Sigmoid colon (tissue), 7 donors: ENCODE measurements around the gene HOXA11. TPM values are rescaled to one million over a fixed set of nuclear protein-coding genes. Genes with fewer than 3 reads are reported as not detected.
A peak's percentile ranks its signal among the peaks of the same experiment; 100 is the strongest.

Experiments used
- DNase-seq: peaks from one replicate; pipeline ENCODE4 v3.0.0-alpha.2; 2019
- H3K27ac ChIP-seq, 4 donors: fragments of 200-600 bp; sonication (generic); one replicate each; pipeline ENCODE4 v1.5.1; 2016 to 2019; ENCODE audit warnings: mild to moderate bottlenecking in 1 of 4
- H3K27me3 ChIP-seq, 3 donors: fragments of 200-600 bp; sonication (generic); one replicate each; pipeline ENCODE4 v1.5.1; 2019; ENCODE audit warnings: mild to moderate bottlenecking in 1 of 3
- H3K36me3 ChIP-seq, 4 donors: fragments of 200-600 bp; sonication (generic); one replicate each; pipeline ENCODE4 v1.5.1; 2016 to 2019
- H3K4me1 ChIP-seq, 4 donors: fragments of 200-600 bp; sonication (generic); one replicate each; pipeline ENCODE4 v1.5.1; 2017 to 2019
- H3K4me3 ChIP-seq, 4 donors: fragments of 200-600 bp; sonication (generic); one replicate each; pipeline ENCODE4 v1.5.1; 2017 to 2019; ENCODE audit warnings: mild to moderate bottlenecking in 2 of 4, moderate library complexity in 1 of 4
- H3K9me3 ChIP-seq, 4 donors: fragments of 200-600 bp in 3 of 4; sonication (generic) in 3 of 4; one replicate each; pipeline versions ENCODE4 v1.5.1 to v1.6.1; 2013 to 2019
- CTCF ChIP-seq, 4 experiments: fragments of 450-650 bp in 3 of 4; fragments of 200-600 bp in 1 of 4; IDR thresholded peaks; one replicate each; pipeline ENCODE4 v1.5.1; 2016 to 2019; ENCODE audit warnings: antibody characterized with exemption in 4 of 4, mild to moderate bottlenecking in 3 of 4, moderate library complexity in 2 of 4
- EP300 ChIP-seq, 4 donors: sonication (generic); formaldehyde crosslinking; IDR thresholded peaks; one replicate each; pipeline ENCODE4 v1.6.1; 2017; ENCODE audit warnings: antibody characterized with exemption in 4 of 4
- POLR2A ChIP-seq, 2 donors: fragments of 450-650 bp; IDR thresholded peaks; one replicate each; pipeline ENCODE4 v1.6.1; 2016; ENCODE audit warnings: antibody characterized with exemption in 2 of 2, mild to moderate bottlenecking in 2 of 2, moderate library complexity in 2 of 2
- POLR2AphosphoS5 ChIP-seq, 4 donors: sonication (generic); formaldehyde crosslinking; IDR thresholded peaks; one replicate each; pipeline ENCODE4 v1.6.1; 2017; ENCODE audit warnings: antibody characterized with exemption in 4 of 4
- WGBS, 2 donors: extraction: QIAGEN DNeasy Blood & Tissue Kit; methylation state at CpG; one replicate each; pipeline ENCODE4 v1.1.7; 2013; 5-methylcytosine and 5-hydroxymethylcytosine counted together
- intact Hi-C: fragments of 100-400 bp; cut with DNase I; formaldehyde crosslinking; loops from one replicate; pipeline ENCODE4 v1.15.1; 2023
- polyA plus RNA-seq, 3 donors: library from polyadenylated mRNA; stranded (reverse); fragments of 200-250 nt; gene quantifications; one replicate each; pipeline ENCODE4 v1.2.3, GENCODE V29; 2013
- total RNA-seq, 4 donors: library from RNA; depleted of rRNA; stranded (reverse); fragments of >200 nt; gene quantifications; one replicate each; pipeline ENCODE4 v1.1.0, GENCODE V29; 2016
- donor health status: healthy with polysubstance abuse.
- donor health status: Bipolar disorder and iron deficiency.
- donor health status: healthy.

HOXA11 gene
- total and polyA plus RNA-seq, 7 donors = 3.0 to 25.0 (median 18.7) TPM

DNA sequence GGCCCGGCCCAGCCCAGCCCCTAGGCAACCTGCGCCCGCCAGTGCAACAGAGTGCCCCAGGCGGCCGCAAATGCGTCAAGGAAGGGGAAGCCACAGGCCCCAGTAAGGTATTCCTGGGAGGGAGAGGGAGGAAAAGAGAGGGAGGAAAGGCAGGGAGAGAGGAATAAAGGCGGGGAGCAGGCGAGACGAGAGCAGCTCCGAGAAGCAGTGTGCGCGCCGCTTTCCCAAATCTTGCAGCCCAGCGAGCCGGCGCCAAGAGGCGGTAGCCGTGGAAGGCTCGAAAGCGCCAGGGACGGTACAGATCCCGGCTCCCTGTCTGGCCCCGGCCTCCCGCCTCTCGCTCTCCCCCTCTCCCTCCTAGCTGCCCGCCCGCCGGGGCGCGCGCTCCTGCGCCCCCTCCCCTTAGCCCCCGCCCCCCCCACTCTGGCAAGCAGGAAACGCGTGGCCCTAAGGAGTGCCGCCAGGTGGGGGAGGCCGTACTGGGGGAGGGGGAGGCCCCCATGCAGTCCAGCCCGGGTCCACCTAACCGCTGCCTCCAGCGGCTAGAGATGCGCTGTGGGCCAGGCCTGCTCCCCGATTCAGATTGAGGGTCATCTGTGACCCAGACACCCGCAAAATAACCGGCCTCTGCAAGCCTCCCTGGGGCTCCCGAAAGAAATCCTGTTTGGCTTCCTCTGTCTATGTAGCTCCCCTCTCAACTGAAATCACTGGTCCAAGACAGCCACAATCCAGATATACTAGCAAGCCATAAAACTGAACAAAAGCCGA, 15.2 kb downstream of the HOXA11 start:
- DNase-seq = peak; percentile 69
- no peaks in the 10 kb centered on the region for H3K27me3 ChIP-seq
- peak overlapping the region; percentile 47 to 85 (median 82) for H3K4me3 ChIP-seq
- no peaks in the 10 kb centered on the region for H3K36me3 ChIP-seq
- H3K9me3 ChIP-seq = no peaks in the 10 kb centered on the region
- intact Hi-C loops = loop anchor here (5.0 kb wide), 2 partner anchors 68 to 1313 kb away; partner anchors contain the start of gene HOXA2
- TF ChIP-seq POLR2AphosphoS5 (IDR thresholded peaks at IDR 0.05) (peak in 2 of 4 donors; percentile 2 to 12), POLR2A (IDR thresholded peaks at IDR 0.05) (no peak)
- 1% methylated on average over 46 of the region's 46 CpGs for WGBS, 2 donors
- H3K27ac ChIP-seq = peak overlapping the region in 3 of 4 donors; percentile 97 to 98 (median 98)
- peaks cover 0 to 31% (median 20%) of the 10 kb centered on the region in 4 donors for H3K4me1 ChIP-seq

DNA sequence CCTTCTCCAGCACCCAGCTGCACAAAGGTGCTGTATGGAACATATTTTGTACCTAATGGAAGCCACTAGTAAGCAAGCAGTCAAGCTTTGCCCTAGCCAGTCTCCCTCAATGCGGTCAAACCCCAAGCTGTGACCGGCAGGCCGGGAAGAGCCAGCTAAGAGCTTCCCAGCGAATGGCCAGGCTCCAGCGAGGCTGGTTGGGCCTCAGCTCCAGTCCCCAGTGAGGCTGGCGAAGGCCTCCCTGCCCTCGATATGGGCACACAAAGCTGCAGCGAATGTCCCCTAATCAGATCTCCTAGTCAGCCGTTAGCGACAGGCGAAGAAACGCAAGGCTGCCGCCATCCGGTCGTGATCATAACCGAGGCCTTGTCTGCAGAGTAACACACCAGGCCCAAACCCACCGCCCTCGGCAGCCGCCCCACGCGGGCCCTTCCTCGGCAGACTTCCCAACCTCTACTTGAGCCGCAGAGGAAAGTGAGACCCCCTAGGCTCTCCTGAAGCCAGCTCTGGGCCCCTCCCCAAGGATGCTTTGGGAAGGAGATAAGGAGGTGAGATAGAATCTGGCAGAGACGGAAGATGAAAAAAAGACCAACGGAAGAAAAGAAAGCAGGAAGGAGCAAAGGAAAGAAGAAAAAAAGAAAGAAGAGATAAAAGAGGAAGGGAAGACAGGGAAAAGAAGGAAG, 16.6 kb downstream of the HOXA11 start:
- peak in 3 of 4 donors; percentile 9 to 39 (median 18) for TF ChIP-seq POLR2AphosphoS5 (IDR thresholded peaks at IDR 0.05)
- no peak for TF ChIP-seq POLR2A (IDR thresholded peaks at IDR 0.05)
- intact Hi-C loops = loop anchor here (5.0 kb wide), 2 partner anchors 66 to 1311 kb away; partner anchors contain the start of gene HOXA2
- peak overlapping the region; percentile 47 to 85 (median 82) for H3K4me3 ChIP-seq
- no peaks in the 10 kb centered on the region for H3K9me3 ChIP-seq
- no peaks in the 10 kb centered on the region for H3K36me3 ChIP-seq
- peak; percentile 89 for DNase-seq
- peaks cover 0 to 31% (median 17%) of the 10 kb centered on the region in 4 donors for H3K4me1 ChIP-seq
- no peaks in the 10 kb centered on the region for H3K27me3 ChIP-seq
- peak overlapping the region in 3 of 4 donors; percentile 97 to 98 (median 98) for H3K27ac ChIP-seq
- 4 to 6% methylated on average over 25 of the region's 25 CpGs for WGBS, 2 donors

- 3 to 13% methylated on average over 4 of the region's 4 CpGs for WGBS, 2 donors
- H3K4me1 ChIP-seq = peaks cover 0 to 32% (median 19%) of the 10 kb centered on the region in 4 donors
- peak overlapping the region in 3 of 4 donors; percentile 97 to 98 (median 98) for H3K27ac ChIP-seq
- no peaks in the 10 kb centered on the region for H3K9me3 ChIP-seq
- intact Hi-C loops = loop anchor here (5.0 kb wide), 2 partner anchors 66 to 1311 kb away; partner anchors contain the start of gene HOXA2
- TF ChIP-seq EP300 (IDR thresholded peaks at IDR 0.05) (no peak), POLR2AphosphoS5 (IDR thresholded peaks at IDR 0.05) (no peak), CTCF (IDR thresholded peaks at IDR 0.05) (no peak), POLR2A (IDR thresholded peaks at IDR 0.05) (no peak)
- H3K27me3 ChIP-seq = no peaks in the 10 kb centered on the region
- peak; percentile 60 for DNase-seq
- H3K36me3 ChIP-seq = no peaks in the 10 kb centered on the region
- H3K4me3 ChIP-seq = peak overlapping the region; percentile 47 to 85 (median 82)
Observed at GRCh38 chr7:27167916-27168264, 17.1 kb downstream of the HOXA11 start.

GRCh38 chr7:27166531-27167505, 18.2 kb downstream of the HOXA11 start:
- H3K27ac ChIP-seq = peak overlapping the region in 3 of 4 donors; percentile 97 to 98 (median 98)
- no peaks in the 10 kb centered on the region for H3K27me3 ChIP-seq
- H3K4me3 ChIP-seq = peak overlapping the region; percentile 80 to 85 (median 82)
- peaks cover 0 to 36% (median 30%) of the 10 kb centered on the region in 4 donors for H3K4me1 ChIP-seq
- TF ChIP-seq POLR2AphosphoS5 (IDR thresholded peaks at IDR 0.05) (peak in 2 of 4 donors; percentile 8 to 42), POLR2A (IDR thresholded peaks at IDR 0.05) (no peak), EP300 (IDR thresholded peaks at IDR 0.05) (no peak)
- no peaks in the 10 kb centered on the region for H3K9me3 ChIP-seq
- no peaks in the 10 kb centered on the region for H3K36me3 ChIP-seq
- DNase-seq = peak; percentile 77
- intact Hi-C loops = loop anchor here (5.0 kb wide), 2 partner anchors 65 to 1310 kb away; partner anchors contain the start of gene HOXA2
- 2 to 7% methylated on average over 50 of the region's 50 CpGs for WGBS, 2 donors

DNA sequence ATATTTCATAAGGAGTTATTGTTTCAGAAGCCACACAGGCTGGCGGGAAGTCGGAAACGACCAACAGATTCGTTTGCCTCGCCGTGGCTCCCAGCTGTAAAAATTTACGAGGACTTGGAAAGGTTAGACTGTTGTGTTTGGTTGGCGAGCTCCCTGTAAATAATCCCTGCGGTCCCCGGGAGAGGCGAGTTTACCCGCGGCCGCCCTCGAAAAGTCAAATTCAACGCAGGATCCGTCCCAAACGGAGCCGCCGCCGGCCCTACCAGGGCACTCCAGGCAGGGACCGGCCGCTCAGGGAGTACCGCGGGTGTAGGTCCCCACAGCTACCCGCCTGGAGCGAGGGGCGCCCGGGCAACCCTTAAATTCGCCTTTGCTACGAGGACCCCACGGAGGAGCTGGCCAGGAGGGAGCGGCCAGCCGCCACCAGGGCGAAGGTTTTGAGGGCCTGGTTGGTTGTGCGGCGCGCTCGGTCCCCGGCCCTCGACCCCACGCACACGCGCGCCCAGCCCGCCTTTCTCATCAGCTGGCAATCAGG, 19.0 kb downstream of the HOXA11 start:
- no peaks in the 10 kb centered on the region for H3K27me3 ChIP-seq
- no peaks in the 10 kb centered on the region for H3K36me3 ChIP-seq
- 2 to 3% methylated on average over 46 of the region's 46 CpGs for WGBS, 2 donors
- peak in 2 of 4 donors; percentile 59 to 64 for TF ChIP-seq POLR2AphosphoS5 (IDR thresholded peaks at IDR 0.05)
- peak in 1 of 2 donors; percentile 66 for TF ChIP-seq POLR2A (IDR thresholded peaks at IDR 0.05)
- no peak for TF ChIP-seq CTCF (IDR thresholded peaks at IDR 0.05)
- no peak for TF ChIP-seq EP300 (IDR thresholded peaks at IDR 0.05)
- H3K4me3 ChIP-seq = peak overlapping the region; percentile 80 to 85 (median 82)
- DNase-seq = peak; percentile 83
- intact Hi-C loops = loop anchor here (2.0 to 5.0 kb wide), 3 partner anchors 15 to 1309 kb away; partner anchors contain the start of gene HOXA2
- H3K27ac ChIP-seq = peak overlapping the region in 3 of 4 donors; percentile 97 to 98 (median 98)
- peaks cover 0 to 44% (median 38%) of the 10 kb centered on the region in 4 donors for H3K4me1 ChIP-seq
- no peaks in the 10 kb centered on the region for H3K9me3 ChIP-seq
